HG03159 (cell line): Measurements from ENCODE around the gene CLEC11A.

Source experiments
- ATAC-seq: cut with Tn5 transposase; IDR thresholded peaks from one replicate; pipeline ENCODE4 v1.9.1; 2021; ENCODE audit warnings: mild to moderate bottlenecking, moderate library complexity; ENCODE audit not compliant: unreplicated experiment

The CLEC11A gene

GRCh38 chr19:50723069-50723468 is at the start of gene CLEC11A:
CLEC11A (plus strand) TSS chr19:50723364; CDS start chr19:50723526, 162 bp downstream.
- no peak for ATAC-seq

- no peak for ATAC-seq
Measured at GRCh38 chr19:50676625-50677197, 46.5 kb upstream of the CLEC11A start.

- no peak for ATAC-seq
Measured at GRCh38 chr19:50677636-50678035, 45.5 kb upstream of the CLEC11A start.

GRCh38 chr19:50678323-50678722 is 44.8 kb upstream of the CLEC11A start:
- no peak for ATAC-seq

GRCh38 chr19:50679177-50680125 is 43.7 kb upstream of the CLEC11A start:
- ATAC-seq = peak; percentile 73

GRCh38 chr19:50686310-50687032 is 36.7 kb upstream of the CLEC11A start:
- ATAC-seq = no peak

- no peak for ATAC-seq
Measured at GRCh38 chr19:50688766-50689165, 34.4 kb upstream of the CLEC11A start.

GRCh38 chr19:50690439-50690838 is 32.7 kb upstream of the CLEC11A start:
- ATAC-seq = no peak

GRCh38 chr19:50693064-50693975 is 29.8 kb upstream of the CLEC11A start:
- no peak for ATAC-seq

- no peak for ATAC-seq
Measured at GRCh38 chr19:50694815-50695145, 28.4 kb upstream of the CLEC11A start.

GRCh38 chr19:50695251-50696093 is 27.7 kb upstream of the CLEC11A start:
- ATAC-seq = no peak

- no peak for ATAC-seq
Measured at GRCh38 chr19:50696094-50696483, 27.1 kb upstream of the CLEC11A start.

GRCh38 chr19:50697414-50698124 is 25.6 kb upstream of the CLEC11A start:
- no peak for ATAC-seq

GRCh38 chr19:50701367-50701985 is 21.7 kb upstream of the CLEC11A start:
- no peak for ATAC-seq

- no peak for ATAC-seq
Measured at GRCh38 chr19:50702158-50702870, 20.9 kb upstream of the CLEC11A start.

GRCh38 chr19:50702871-50703829 is 20.0 kb upstream of the CLEC11A start:
- no peak for ATAC-seq
